H9 (cell line): ENCODE measurements around the gene MSI2. TPM values are rescaled to one million over a fixed set of nuclear protein-coding genes. Genes with fewer than 3 reads are reported as not detected.

Experiments used
- DNase-seq: peaks from one replicate; pipeline ENCODE4 v3.0.0-alpha.2; 2017
- H2AFZ ChIP-seq: one replicate; pipeline ENCODE4 v1.6.1; 2013; ENCODE audit warnings: mild to moderate bottlenecking, low read length, control low read depth, moderate library complexity
- H2AK5ac ChIP-seq: 2 replicates; pipeline ENCODE4 v1.6.1; 2013; ENCODE audit warnings: low read length, control low read depth, mixed read lengths; ENCODE audit not compliant: insufficient read length
- H2BK120ac ChIP-seq: one replicate; pipeline ENCODE4 v1.6.1; 2013; ENCODE audit warnings: low read depth, mild to moderate bottlenecking, low read length, control low read depth, inconsistent platforms; ENCODE audit not compliant: poor library complexity, severe bottlenecking
- H2BK12ac ChIP-seq: 2 replicates; pipeline ENCODE4 v1.6.1; 2013; ENCODE audit warnings: low read length, control low read depth, mixed read lengths, low read depth; ENCODE audit not compliant: insufficient read length
- H2BK15ac ChIP-seq: 2 replicates; pipeline ENCODE4 v1.6.1; 2013; ENCODE audit warnings: low read depth, low read length, control low read depth
- H2BK20ac ChIP-seq: one replicate; pipeline ENCODE4 v1.6.1; 2013; ENCODE audit warnings: low read depth, mild to moderate bottlenecking, low read length, control low read depth, inconsistent platforms; ENCODE audit not compliant: poor library complexity, severe bottlenecking
- H2BK5ac ChIP-seq: 2 replicates; pipeline ENCODE4 v1.6.1; 2013; ENCODE audit warnings: low read length, control low read depth, mixed read lengths; ENCODE audit not compliant: insufficient read length
- H3K14ac ChIP-seq: 2 replicates; pipeline ENCODE4 v1.6.1; 2013; ENCODE audit warnings: low read length, control low read depth; ENCODE audit not compliant: insufficient read depth
- H3K18ac ChIP-seq: 2 replicates; pipeline ENCODE4 v1.6.1; 2013; ENCODE audit warnings: low read depth, mild to moderate bottlenecking, mixed read lengths, low read length, control low read depth; ENCODE audit not compliant: insufficient read length
- H3K23ac ChIP-seq: 2 replicates; pipeline ENCODE4 v1.6.1; 2013; ENCODE audit warnings: low read length, control low read depth, mixed read lengths, low read depth; ENCODE audit not compliant: insufficient read length
- H3K23me2 ChIP-seq: 2 replicates; pipeline ENCODE4 v1.6.1; 2013; ENCODE audit warnings: low read depth, mild to moderate bottlenecking, mixed read lengths, low read length, control low read depth; ENCODE audit not compliant: insufficient read length, poor library complexity, severe bottlenecking
- H3K27ac ChIP-seq: 2 replicates; pipeline ENCODE4 v1.5.1; 2013; ENCODE audit warnings: low read length, control low read depth, mixed read lengths, low read depth; ENCODE audit not compliant: insufficient read length
- H3K27me3 ChIP-seq: 2 replicates; pipeline ENCODE4 v1.6.1; 2013; ENCODE audit warnings: low read length, control low read depth, inconsistent platforms; ENCODE audit not compliant: insufficient read depth
- H3K4ac ChIP-seq: 2 replicates; pipeline ENCODE4 v1.6.1; 2013; ENCODE audit warnings: low read depth, mild to moderate bottlenecking, control low read depth, inconsistent platforms, low read length, moderate library complexity
- H3K4me1 ChIP-seq: 2 replicates; pipeline ENCODE4 v1.6.1; 2013; ENCODE audit warnings: low read length, control low read depth, inconsistent platforms; ENCODE audit not compliant: insufficient read depth
- H3K4me2 ChIP-seq: 2 replicates; pipeline ENCODE4 v1.6.1; 2013; ENCODE audit warnings: low read length, control low read depth, mixed read lengths; ENCODE audit not compliant: insufficient read length, insufficient read depth
- H3K56ac ChIP-seq: 2 replicates; pipeline ENCODE4 v1.6.1; 2013; ENCODE audit warnings: low read depth, mild to moderate bottlenecking, mixed read lengths, low read length, control low read depth; ENCODE audit not compliant: insufficient read length
- H3K79me1 ChIP-seq: 2 replicates; pipeline ENCODE4 v1.6.1; 2013; ENCODE audit warnings: low read depth, mild to moderate bottlenecking, moderate library complexity, low read length, control low read depth, inconsistent platforms; ENCODE audit not compliant: insufficient read depth, poor library complexity, severe bottlenecking
- H3K79me2 ChIP-seq: 2 replicates; pipeline ENCODE4 v1.6.1; 2013; ENCODE audit warnings: low read length, control low read depth, inconsistent platforms; ENCODE audit not compliant: insufficient read depth
- H3K9ac ChIP-seq: 2 replicates; pipeline ENCODE4 v1.6.1; 2013; ENCODE audit warnings: low read length, control low read depth, mixed read lengths; ENCODE audit not compliant: insufficient read length; ENCODE audit errors: extremely low read depth
- H3K9me3 ChIP-seq: one replicate; pipeline ENCODE4 v1.6.1; 2013; ENCODE audit warnings: low read depth, low read length, inconsistent platforms; ENCODE audit not compliant: control insufficient read depth
- H3T11ph ChIP-seq: one replicate; pipeline ENCODE4 v1.6.1; 2013; ENCODE audit warnings: mild to moderate bottlenecking, low read length, control low read depth, inconsistent platforms
- H4K20me1 ChIP-seq: one replicate; pipeline ENCODE4 v1.6.1; 2013; ENCODE audit not compliant: control insufficient read depth, insufficient read length, insufficient read depth
- H4K5ac ChIP-seq: 2 replicates; pipeline ENCODE4 v1.6.1; 2013; ENCODE audit warnings: low read depth, mild to moderate bottlenecking, mixed read lengths, low read length, control low read depth; ENCODE audit not compliant: insufficient read length
- H4K8ac ChIP-seq: replicated peaks from 2 replicates; pipeline ENCODE4 v1.6.1; 2013; ENCODE audit warnings: low read length, control low read depth, mixed read lengths, low read depth; ENCODE audit not compliant: insufficient read length
- H4K91ac ChIP-seq: 2 replicates; pipeline ENCODE4 v1.6.1; 2013; ENCODE audit warnings: low read depth, mild to moderate bottlenecking, moderate library complexity, mixed read lengths, low read length, control low read depth; ENCODE audit not compliant: insufficient read length
- H3K27ac Mint-ChIP-seq, 3 experiments: 2 replicates in 2 of 3; 3 replicates in 1 of 3; pipeline ENCODE4 v1.8.0; 2020 to 2021; ENCODE audit warnings: mixed read lengths in 3 of 3, mild to moderate bottlenecking in 1 of 3, moderate library complexity in 1 of 3
- H3K27me3 Mint-ChIP-seq: 2 replicates; pipeline ENCODE4 v1.8.0; 2021; ENCODE audit warnings: low read depth, mild to moderate bottlenecking, moderate library complexity, mixed read lengths
- H3K36me3 Mint-ChIP-seq, 3 experiments: 2 replicates in 2 of 3; 3 replicates in 1 of 3; pipeline ENCODE4 v1.8.0; 2020 to 2021; ENCODE audit warnings: low read depth in 3 of 3, mixed read lengths in 3 of 3; ENCODE audit not compliant: insufficient read depth in 1 of 3
- H3K4me1 Mint-ChIP-seq, 2 experiments: 2 replicates each; pipeline ENCODE4 v1.8.0; 2020; ENCODE audit warnings: mixed read lengths in 2 of 2
- H3K4me3 Mint-ChIP-seq, 2 experiments: 2 replicates in 1 of 2; 3 replicates in 1 of 2; pipeline ENCODE4 v1.8.0; 2020 to 2021; ENCODE audit warnings: mild to moderate bottlenecking in 2 of 2, mixed read lengths in 2 of 2, moderate library complexity in 1 of 2
- H3K9me3 Mint-ChIP-seq, 2 experiments: 2 replicates in 1 of 2; 3 replicates in 1 of 2; pipeline ENCODE4 v1.8.0; 2020; ENCODE audit warnings: mild to moderate bottlenecking in 2 of 2, mixed read lengths in 2 of 2, moderate library complexity in 1 of 2
- WGBS: extraction: QIAGEN DNeasy Blood & Tissue Kit; methylation state at CpG from one replicate; pipeline ENCODE4 v1.1.7; 2013; ENCODE audit warnings: missing lambda C conversion rate, low lambda C conversion rate, mixed read lengths; ENCODE audit not compliant: insufficient read length; ENCODE audit errors: extremely low coverage; 5-methylcytosine and 5-hydroxymethylcytosine counted together
- total RNA-seq: library from RNA; stranded (reverse); gene quantifications from 2 replicates; pipeline ENCODE4 v1.2.1, GENCODE V29; 2021
- TF ChIP-seq, protein P1 (sequence below): fragments of 200-600 bp; sonication (generic); conservative IDR thresholded peaks from 3 replicates; pipeline ENCODE4 v1.8.0; 2021; ENCODE audit warnings: antibody characterized with exemption, mild to moderate bottlenecking

The MSI2 gene
- total RNA-seq, 1 experiment from 2014 or later, result 98.5 TPM

DNA sequence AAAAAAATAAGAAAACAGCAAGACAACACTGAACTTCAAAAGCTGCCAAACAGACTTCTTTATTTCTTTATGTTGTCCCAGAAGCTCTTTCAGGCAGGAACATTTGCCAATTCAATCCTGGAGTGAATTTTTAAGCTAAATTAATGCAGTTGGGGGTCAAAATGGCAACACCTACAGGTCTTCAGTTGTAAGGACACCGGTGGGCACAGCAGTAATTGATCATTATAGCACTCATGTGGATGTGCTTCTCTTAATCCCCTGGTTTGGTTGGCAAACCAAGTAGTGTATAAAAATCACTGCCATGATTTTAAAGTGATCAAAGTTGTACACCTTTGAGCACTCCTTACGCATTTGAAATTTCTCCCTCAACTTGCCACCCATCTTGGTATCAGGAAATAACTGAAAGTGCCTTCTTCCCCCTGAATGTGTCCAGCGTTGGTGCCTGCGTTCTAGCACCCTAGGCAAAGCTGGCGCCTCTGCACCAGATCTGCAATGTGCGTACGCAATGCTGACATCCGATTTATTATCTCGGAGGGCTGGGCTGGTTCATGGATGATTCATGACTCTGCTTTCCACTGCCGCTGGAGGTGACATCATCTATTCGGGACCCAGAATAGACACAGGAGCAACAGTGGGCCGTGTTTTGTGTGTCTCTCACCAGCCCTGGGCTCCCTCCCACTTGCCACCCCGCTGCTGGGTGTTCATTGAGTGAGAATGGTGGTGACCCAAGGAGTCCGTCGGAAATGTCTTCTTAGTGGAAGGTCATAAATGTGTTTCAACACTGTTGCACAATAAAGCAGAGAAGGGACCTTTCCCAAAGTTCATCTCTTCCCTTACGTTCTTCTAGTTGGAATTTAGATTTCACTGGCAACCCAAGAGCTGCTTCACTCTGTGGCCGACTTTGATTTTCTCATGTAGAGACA, 285.4 kb downstream of the MSI2 start:
- Histone ChIP-seq H3K4me2 (no peak overlapping the region), H3K14ac (no peak overlapping the region), H2AFZ (no peak overlapping the region), H2BK15ac (no peak overlapping the region), H2BK20ac (no peak overlapping the region), H3K23ac (no peak overlapping the region), H3K27ac (no peak overlapping the region), H4K20me1 (no peaks in the 10 kb centered on the region), H2BK12ac (no peak overlapping the region), H3K9ac (no peak overlapping the region), H3K27me3 (no peaks in the 10 kb centered on the region), H3K4me1 (peaks cover 2% of the 10 kb centered on the region; the same call in 1 of the 2 replicates), H2BK5ac (no peak overlapping the region), H3K9me3 (no peaks in the 10 kb centered on the region), H3T11ph (no peak overlapping the region), H3K56ac (no peak overlapping the region), H4K91ac (no peak overlapping the region), H3K79me2 (no peaks in the 10 kb centered on the region), H4K5ac (no peak overlapping the region), H3K79me1 (no peaks in the 10 kb centered on the region), H3K23me2 (no peaks in the 10 kb centered on the region), H2BK120ac (no peak overlapping the region), H2AK5ac (no peak overlapping the region), H4K8ac (no peak overlapping the region), H3K18ac (no peak overlapping the region), H3K4ac (no peak overlapping the region)
- no peaks in the 10 kb centered on the region for H3K9me3 Mint-ChIP-seq
- no peak overlapping the region for H3K4me3 Mint-ChIP-seq
- H3K27ac Mint-ChIP-seq, result no peak overlapping the region
- no peaks in the 10 kb centered on the region for H3K36me3 Mint-ChIP-seq
- no peak for DNase-seq
- no CpG with 5 or more reads among the region's 17 CpGs for WGBS
- TF ChIP-seq, protein P1, sequence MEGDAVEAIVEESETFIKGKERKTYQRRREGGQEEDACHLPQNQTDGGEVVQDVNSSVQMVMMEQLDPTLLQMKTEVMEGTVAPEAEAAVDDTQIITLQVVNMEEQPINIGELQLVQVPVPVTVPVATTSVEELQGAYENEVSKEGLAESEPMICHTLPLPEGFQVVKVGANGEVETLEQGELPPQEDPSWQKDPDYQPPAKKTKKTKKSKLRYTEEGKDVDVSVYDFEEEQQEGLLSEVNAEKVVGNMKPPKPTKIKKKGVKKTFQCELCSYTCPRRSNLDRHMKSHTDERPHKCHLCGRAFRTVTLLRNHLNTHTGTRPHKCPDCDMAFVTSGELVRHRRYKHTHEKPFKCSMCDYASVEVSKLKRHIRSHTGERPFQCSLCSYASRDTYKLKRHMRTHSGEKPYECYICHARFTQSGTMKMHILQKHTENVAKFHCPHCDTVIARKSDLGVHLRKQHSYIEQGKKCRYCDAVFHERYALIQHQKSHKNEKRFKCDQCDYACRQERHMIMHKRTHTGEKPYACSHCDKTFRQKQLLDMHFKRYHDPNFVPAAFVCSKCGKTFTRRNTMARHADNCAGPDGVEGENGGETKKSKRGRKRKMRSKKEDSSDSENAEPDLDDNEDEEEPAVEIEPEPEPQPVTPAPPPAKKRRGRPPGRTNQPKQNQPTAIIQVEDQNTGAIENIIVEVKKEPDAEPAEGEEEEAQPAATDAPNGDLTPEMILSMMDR, result peak; percentile 31; the same call in 2 of the 3 replicates
- H3K4me1 Mint-ChIP-seq, result peaks cover 42 to 67% of the 10 kb centered on the region in 2 experiments
- no peaks in the 10 kb centered on the region for H3K27me3 Mint-ChIP-seq
